Measurements from ENCODE around the gene ZNF346. TPM values are rescaled to one million over a fixed set of nuclear protein-coding genes. Genes with fewer than 3 reads are reported as not detected.

ZNF346 gene
- total RNA-seq (2016; rRNA removed; fragmentation: Illumina TruSeq; extraction: Trizol) (19.4 and 20.1 TPM in 2 replicates), polyA plus RNA-seq (2011; rRNA removed) (8.3 and 8.6 TPM in 2 replicates), polyA minus RNA-seq (2011; rRNA and poly(A)+ RNA removed; ENCODE audit: low replicate concordance) (14.6 and 34.4 TPM in 2 replicates), Bru-seq, nascent RNA (percentile 65 among the genes with signal in this experiment), BruChase-seq, experiment 1, labeled RNA remaining after a 6-hour chase (percentile 67 among the genes with signal in this experiment), BruChase-seq, experiment 2, labeled RNA remaining after a 2-hour chase (percentile 74 among the genes with signal in this experiment)
- total RNA-seq (2016; cell fraction: cytosol; rRNA removed; fragmentation: Illumina TruSeq; extraction: Trizol; ENCODE audit: low read depth): 8.2 and 16.0 TPM in 2 replicates
- 19.4 and 20.5 TPM in 2 replicates for total RNA-seq (2016; cell fraction: insoluble cytoplasmic fraction; rRNA removed; fragmentation: Illumina TruSeq; extraction: Trizol)
- 13.5 and 15.4 TPM in 2 replicates for total RNA-seq (2016; cell fraction: membrane; rRNA removed; fragmentation: Illumina TruSeq; extraction: Trizol)
- total RNA-seq (2016; cell fraction: nucleus; rRNA removed; fragmentation: Illumina TruSeq; extraction: Trizol): 18.2 and 22.1 TPM in 2 replicates
- polyA plus RNA-seq (2011; cell fraction: cytosol; rRNA removed): 5.6 and 7.0 TPM in 2 replicates
- 16.4 and 16.8 TPM in 2 replicates for polyA plus RNA-seq (2011; cell fraction: nucleus; rRNA removed)
- polyA plus RNA-seq (2012): 7.4 and 8.5 TPM in 2 replicates
- 3.3 and 3.4 TPM in 2 replicates for polyA plus RNA-seq (2016; cell fraction: cytosol; fragmentation: Illumina TruSeq; extraction: Trizol; ENCODE audit: low read depth)
- polyA plus RNA-seq (2016; cell fraction: insoluble cytoplasmic fraction; fragmentation: Illumina TruSeq; extraction: Trizol; ENCODE audit: low read depth): 20.8 and 23.3 TPM in 2 replicates
- polyA plus RNA-seq (2016; cell fraction: membrane; fragmentation: Illumina TruSeq; extraction: Trizol; ENCODE audit: low read depth): 8.4 and 8.7 TPM in 2 replicates
- 21.0 and 22.3 TPM in 2 replicates for polyA plus RNA-seq (2016; cell fraction: nucleus; fragmentation: Illumina TruSeq; extraction: Trizol; ENCODE audit: insufficient read depth, low read depth)
- polyA minus RNA-seq (2011; cell fraction: cytosol; rRNA and poly(A)+ RNA removed): 5.1 and 5.7 TPM in 2 replicates
- polyA minus RNA-seq (2011; cell fraction: nucleus; rRNA and poly(A)+ RNA removed): 20.9 and 25.0 TPM in 2 replicates
- long read RNA-seq, experiment 1, transcript ZNF346-201 (7 exons, 2,314 nt): major isoform, 10 of 21 reads
- long read RNA-seq, experiment 1, partial matches to known transcripts: 2 of 21 reads
- long read RNA-seq, experiment 1, other reads (novel, unspliced or antisense): 7 of 21 reads
- long read RNA-seq, experiment 2, transcript ZNF346-201 (7 exons, 2,314 nt): major isoform, 10 of 25 reads
- long read RNA-seq, experiment 2, partial matches to known transcripts: 4 of 25 reads
- long read RNA-seq, experiment 2, other reads (novel, unspliced or antisense): 10 of 25 reads

- CTCF ChIA-PET (ENCODE audit: low intra/inter-chr PET ratio, low total read pairs): no interaction called here
- no peaks in the 10 kb centered on the region for H3K9me3 ChIP-seq (ENCODE audit: low read length)
- peak; percentile 69; the same call in 1 of the 2 replicates for TF ChIP-seq KDM5B (CRISPR knock-in tag; IDR thresholded peaks at IDR 0.05; ENCODE audit: borderline replicate concordance)
- no peak for TF ChIP-seq GMEB2 (CRISPR knock-in tag; IDR thresholded peaks at IDR 0.05; ENCODE audit: low read depth)
- TF ChIP-seq ZNF839 (CRISPR knock-in tag; IDR thresholded peaks at IDR 0.05; ENCODE audit: borderline replicate concordance): no peak
- peak; percentile 92 for TF ChIP-seq POLR2G (IDR thresholded peaks at IDR 0.05; ENCODE audit: low read depth, low read length)
- TF ChIP-seq NPAS2 (CRISPR knock-in tag; IDR thresholded peaks at IDR 0.05; ENCODE audit: borderline replicate concordance): no peak
- TF ChIP-seq, protein P1, sequence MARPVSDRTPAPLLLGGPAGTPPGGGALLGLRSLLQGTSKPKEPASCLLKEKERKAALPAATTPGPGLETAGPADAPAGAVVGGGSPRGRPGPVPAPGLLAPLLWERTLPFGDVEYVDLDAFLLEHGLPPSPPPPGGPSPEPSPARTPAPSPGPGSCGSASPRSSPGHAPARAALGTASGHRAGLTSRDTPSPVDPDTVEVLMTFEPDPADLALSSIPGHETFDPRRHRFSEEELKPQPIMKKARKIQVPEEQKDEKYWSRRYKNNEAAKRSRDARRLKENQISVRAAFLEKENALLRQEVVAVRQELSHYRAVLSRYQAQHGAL (CRISPR knock-in tag; IDR thresholded peaks at IDR 0.05; ENCODE audit: not compliant biosample characterization): peak; percentile 31
- peak; percentile 82; the same call in 2 of the 3 replicates for TF ChIP-seq MXI1 (IDR thresholded peaks at IDR 0.05; ENCODE audit: borderline replicate concordance, low read depth, low read length)
- TF ChIP-seq MIER3 (CRISPR knock-in tag; IDR thresholded peaks at IDR 0.05; ENCODE audit: borderline replicate concordance): peak; percentile 32; the same call in 1 of the 2 replicates
- TF ChIP-seq ZNF468 (CRISPR knock-in tag; IDR thresholded peaks at IDR 0.05): no peak
- no peak for TF ChIP-seq STAT5B (CRISPR knock-in tag; IDR thresholded peaks at IDR 0.05)
- TF ChIP-seq MXD4 (CRISPR knock-in tag; IDR thresholded peaks at IDR 0.05): 0 out of 2 replicates have a peak, but pooled peaks have one; percentile 47
- no peak for TF ChIP-seq HNRNPH1 (optimal IDR thresholded peaks at IDR 0.05; ENCODE audit: low read depth, low read length)
- TF ChIP-seq ZNF260 (CRISPR knock-in tag; IDR thresholded peaks at IDR 0.05; ENCODE audit: borderline replicate concordance, low read depth): no peak
- TF ChIP-seq GPN1 (CRISPR knock-in tag; IDR thresholded peaks at IDR 0.05; ENCODE audit: borderline replicate concordance): no peak
Measured at GRCh38 chr5:177022386-177023302, at the start of gene ZNF346. TSS of gene ZNF346 (plus strand) at chr5:177022696. CDS start at chr5:177022739, 43 bp downstream.

More at GRCh38 chr5:177022386-177023302, at the start of gene ZNF346:
- peak within 1 kb of the TSS; percentile 60 to 93 (median 91) for H3K4me3 ChIP-seq (replicated peaks in 1 of 3; ENCODE audit: insufficient read depth in 1 of 3, low read depth in 2 of 3, low read length in 3 of 3)
- peaks cover 32% of the 10 kb centered on the region for H3K4me1 ChIP-seq (ENCODE audit: insufficient read depth, low read length)
- no peaks in the 10 kb centered on the region for H4K20me1 ChIP-seq (ENCODE audit: insufficient read depth, low read length)
- 0% methylated on average over 33 of the region's 77 CpGs for WGBS (ENCODE audit: low lambda C conversion rate)
- peak within 1 kb of the TSS; percentile 91 for H2AFZ ChIP-seq (ENCODE audit: low read length)
- DNase-seq (ENCODE audit: low spot score): peak; percentile 90
- in situ Hi-C loops (cut with HindIII; ENCODE audit: extremely low pct_ligation_motif_present, low pct_unique_long_range_greater_than_20kb) (no loop called here), intact Hi-C loops (cut with micrococcal nuclease; ENCODE audit: unreplicated experiment) (loop anchor here (1.0 to 2.0 kb wide), 2 partner anchors 16 to 64 kb away; partner anchors contain the start of genes FGFR4 and UIMC1)
- H3K27ac ChIP-seq (ENCODE audit: extremely low read length, insufficient read depth, low read length): peak within 1 kb of the TSS; percentile 82
- no peaks in the 10 kb centered on the region for H3K36me3 ChIP-seq (replicated peaks in 1 of 2; ENCODE audit: control insufficient read depth in 1 of 2, insufficient read depth in 2 of 2, low read length in 2 of 2)
- peaks cover 33% of the 10 kb centered on the region for H3K79me2 ChIP-seq (ENCODE audit: insufficient read depth, low read length)
- FAIRE-seq: peak; percentile 70
- ATAC-seq: peak; percentile 94
- H3K9ac ChIP-seq (ENCODE audit: insufficient read depth, low read depth, low read length): peak within 1 kb of the TSS; percentile 95
- POLR2A ChIA-PET: interaction anchor here (1.2 to 3.5 kb wide), 3 partner anchors 11 to 64 kb away, joined by 5 to 17 read pairs (median 16); partner anchors contain the start of genes FGFR4 and UIMC1
- H3K27me3 ChIP-seq (ENCODE audit: control insufficient read depth in 1 of 2, insufficient read depth in 2 of 2, low read length in 2 of 2): no peaks in the 10 kb centered on the region; a peak in 1 of 5 replicates
- BruUV-seq (replicated peaks): TSS peak; percentile 71
- peak within 1 kb of the TSS; percentile 91 for H3K4me2 ChIP-seq (ENCODE audit: low read depth, low read length)
